IPS-18c (cell line): ENCODE results near the gene FOXB1.
A peak's percentile ranks its signal among the peaks of the same experiment; 100 is the strongest.

Experiments
- H3K4me3 ChIP-seq: 2 replicates; pipeline ENCODE4 v1.7.0; 2013; ENCODE audit warnings: low read depth, mild to moderate bottlenecking, low read length, moderate library complexity; ENCODE audit not compliant: insufficient read depth
- H3K9me3 ChIP-seq: one replicate; pipeline ENCODE4 v1.6.1; 2013; ENCODE audit warnings: mild to moderate bottlenecking, low read length, moderate library complexity; ENCODE audit not compliant: control insufficient read depth, insufficient read depth

FOXB1 gene

GRCh38 chr15:59996298-59997041, 7.6 kb upstream of the FOXB1 start:
- H3K9me3 ChIP-seq, result no peaks in the 10 kb centered on the region
- peak overlapping the region; percentile 55; the same call in 1 of the 2 replicates for H3K4me3 ChIP-seq

- Histone ChIP-seq H3K4me3 (peak overlapping the region; percentile 55), H3K9me3 (no peaks in the 10 kb centered on the region)
Observed at GRCh38 chr15:59997070-59997701, 6.9 kb upstream of the FOXB1 start.

- H3K9me3 ChIP-seq, result no peaks in the 10 kb centered on the region
- H3K4me3 ChIP-seq, result no peak overlapping the region
Observed at GRCh38 chr15:59998305-59998949, 5.7 kb upstream of the FOXB1 start.

- no peaks in the 10 kb centered on the region for H3K9me3 ChIP-seq
- peak overlapping the region; percentile 53 for H3K4me3 ChIP-seq
Observed at GRCh38 chr15:59998950-59999611, 5.0 kb upstream of the FOXB1 start.

- Histone ChIP-seq H3K9me3 (no peaks in the 10 kb centered on the region), H3K4me3 (peak overlapping the region; percentile 53)
Observed at GRCh38 chr15:59999612-60000112, 4.4 kb upstream of the FOXB1 start.

GRCh38 chr15:60000113-60000823, 3.8 kb upstream of the FOXB1 start:
- peak overlapping the region; percentile 53 for H3K4me3 ChIP-seq
- no peaks in the 10 kb centered on the region for H3K9me3 ChIP-seq

- Histone ChIP-seq H3K9me3 (no peaks in the 10 kb centered on the region), H3K4me3 (peak overlapping the region; percentile 53; the same call in 1 of the 2 replicates)
Observed at GRCh38 chr15:60000824-60001609, 3.1 kb upstream of the FOXB1 start.

- Histone ChIP-seq H3K4me3 (peak overlapping the region; percentile 53), H3K9me3 (no peaks in the 10 kb centered on the region)
Observed at GRCh38 chr15:60001610-60002527, 2.2 kb upstream of the FOXB1 start.

- Histone ChIP-seq H3K4me3 (peak overlapping the region; percentile 53), H3K9me3 (no peaks in the 10 kb centered on the region)
Observed at GRCh38 chr15:60002528-60003218, 1.4 kb upstream of the FOXB1 start.

- H3K9me3 ChIP-seq, result no peaks in the 10 kb centered on the region
- H3K4me3 ChIP-seq, result peak overlapping the region; percentile 70; the same call in 1 of the 2 replicates
Observed at GRCh38 chr15:60003243-60004008, 685 bp upstream of the FOXB1 start.

- no peaks in the 10 kb centered on the region for H3K9me3 ChIP-seq
- peak overlapping the region; percentile 70 for H3K4me3 ChIP-seq
Observed at GRCh38 chr15:60004846-60005351, 788 bp downstream of the FOXB1 start.

GRCh38 chr15:60005352-60006202, 1.5 kb downstream of the FOXB1 start:
- H3K4me3 ChIP-seq, result peak overlapping the region; percentile 70
- H3K9me3 ChIP-seq, result no peaks in the 10 kb centered on the region

GRCh38 chr15:60006203-60006862, 2.2 kb downstream of the FOXB1 start:
- Histone ChIP-seq H3K9me3 (no peaks in the 10 kb centered on the region), H3K4me3 (peak overlapping the region; percentile 70)
